Stimulated activated CD4-positive, alpha-beta T cell treated with anti-CD3 and anti-CD28 coated beads, Interleukin-15, amount 100 ng/mL, for 1 hour (primary cell): ENCODE measurements around the gene KRT33B.
"Not testable (repeated sequence)": the region's sequence is repeated elsewhere in the genome, so short reads cannot be mapped to it uniquely, and the experiment has no call there.

ENCODE experiments used
- DNase-seq, 2 donors: peaks; one replicate each; pipeline ENCODE4 v3.0.0-alpha.2; 2020; ENCODE audit warnings: low read depth in 1 of 2, low spot score in 1 of 2

The KRT33B gene

GRCh38 chr17:41369713-41370112 lies at the start of gene KRT33B:
Gene KRT33B, minus strand, starts transcription at chr17:41369813. Its CDS starts 63 bp downstream, at chr17:41369750.
- DNase-seq = no peak

DNA sequence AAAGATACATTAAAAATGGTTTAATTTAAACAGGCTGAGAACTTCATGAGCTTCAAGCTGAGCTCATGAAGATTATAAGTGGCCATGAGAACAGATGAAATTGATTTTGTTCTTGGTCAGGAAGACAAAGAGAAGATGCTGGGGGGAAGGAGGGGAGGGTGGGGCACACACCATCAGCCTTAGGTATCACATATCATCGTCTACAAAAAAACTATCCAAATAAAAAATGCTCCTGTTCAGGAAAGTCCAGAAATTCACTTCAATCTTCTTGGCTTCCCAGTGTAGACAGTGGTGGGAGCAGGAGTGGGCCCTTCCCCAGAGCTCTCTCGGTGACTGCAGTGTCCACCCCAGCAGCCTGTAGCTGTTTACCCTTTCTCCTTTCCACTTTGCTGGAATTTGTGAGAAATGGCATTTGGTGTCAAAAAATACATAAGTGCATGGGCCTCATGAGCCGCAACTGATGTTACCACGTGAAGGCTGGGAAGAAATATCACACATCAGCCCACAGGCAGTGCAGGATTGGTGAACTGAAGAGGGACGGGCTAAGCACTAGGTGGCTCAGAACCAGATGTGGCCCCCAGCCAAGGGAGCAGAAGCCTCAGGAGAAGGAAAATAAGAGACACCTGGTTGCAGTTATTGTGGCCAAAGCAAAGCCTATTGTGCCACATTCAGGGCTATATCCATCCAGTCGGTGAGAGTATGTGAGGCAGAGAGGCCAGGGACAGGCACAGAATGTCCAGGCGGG lies 48.7 kb upstream of the KRT33B start:
- no peak for DNase-seq

DNA sequence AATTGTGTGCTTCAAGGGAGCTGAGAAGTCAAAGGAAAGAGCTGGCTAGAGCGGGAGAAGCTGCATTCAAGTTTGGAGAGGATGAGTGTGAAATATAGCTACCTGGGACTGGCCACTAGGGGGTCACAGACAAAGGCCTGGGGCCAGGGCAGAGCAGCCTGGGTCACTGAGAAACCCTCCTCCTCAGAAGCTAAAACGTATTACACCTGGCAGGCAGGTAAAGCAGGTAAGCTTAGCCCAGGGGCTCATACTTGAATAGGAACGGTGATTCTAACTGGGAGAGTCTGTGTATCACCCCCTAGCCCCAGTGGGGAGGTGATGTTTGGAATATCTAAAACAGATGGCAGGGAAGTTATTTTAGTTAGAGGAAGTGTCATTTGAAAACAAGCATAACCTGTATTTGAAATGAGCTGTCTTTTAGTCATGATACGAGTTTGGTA lies 48.0 kb upstream of the KRT33B start:
- no peak for DNase-seq

DNA sequence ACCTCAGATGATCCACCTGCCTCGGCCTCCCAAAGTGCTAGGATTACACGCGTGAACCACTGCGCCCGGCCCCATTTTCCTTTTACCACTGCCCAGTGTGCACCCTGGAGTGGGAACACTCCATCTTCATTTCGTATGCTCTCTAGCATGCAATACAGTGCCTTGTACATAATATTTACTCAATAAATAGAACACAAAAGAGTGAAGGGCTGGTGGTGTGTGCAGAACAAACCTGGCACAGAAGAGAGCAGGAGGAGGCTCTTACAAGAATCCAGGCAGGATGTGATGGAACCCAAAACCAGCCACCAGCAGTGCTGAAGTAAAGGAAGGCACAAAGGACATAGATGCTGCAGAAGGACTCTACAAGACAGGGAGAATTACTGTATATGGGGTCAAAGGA lies 47.5 kb upstream of the KRT33B start:
- DNase-seq = no peak

DNA sequence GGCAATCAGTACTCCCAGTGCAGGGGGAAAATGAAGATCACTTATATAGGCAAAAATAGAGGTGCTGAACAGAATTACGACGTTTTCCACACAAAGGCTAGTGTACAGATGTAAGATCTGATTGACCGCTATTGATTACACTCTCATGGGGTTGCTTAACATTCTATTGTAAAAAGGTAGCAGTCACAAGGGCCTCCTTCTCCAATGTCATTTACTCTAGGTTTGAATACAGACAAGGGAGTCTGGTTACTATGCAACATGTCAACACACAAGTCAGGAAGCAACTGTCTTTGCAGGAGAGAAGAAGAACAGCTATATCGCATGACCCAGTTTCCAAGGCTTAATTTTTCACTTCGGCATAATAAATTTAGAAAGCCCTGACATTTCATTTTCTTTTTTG lies 46.9 kb upstream of the KRT33B start:
- DNase-seq = no peak

- DNase-seq = no peak
These were observed 46.3 kb upstream of the KRT33B start for GRCh38 chr17:41415833-41416335.

DNA sequence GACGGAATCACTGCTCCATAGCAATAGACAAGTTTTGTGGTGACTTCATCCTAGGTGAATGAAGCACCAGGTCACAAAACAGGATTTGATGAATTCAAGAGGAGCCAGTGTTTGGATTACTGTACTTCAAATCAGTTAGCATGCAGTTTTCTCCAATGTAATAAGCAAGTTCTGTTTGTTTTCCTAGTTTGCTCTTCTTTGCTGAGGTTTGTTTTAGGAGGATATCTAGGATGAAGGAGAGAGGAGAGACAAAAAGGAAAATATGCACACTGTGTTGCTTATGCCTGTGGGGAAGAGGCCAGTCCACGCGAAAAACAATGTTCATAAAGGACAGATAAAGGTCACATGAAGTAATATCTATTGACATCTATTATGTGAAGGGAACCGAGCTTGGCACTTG lies 45.8 kb upstream of the KRT33B start:
- no peak for DNase-seq

- DNase-seq = no peak
These were observed 44.4 kb upstream of the KRT33B start for GRCh38 chr17:41413982-41414381.

DNA sequence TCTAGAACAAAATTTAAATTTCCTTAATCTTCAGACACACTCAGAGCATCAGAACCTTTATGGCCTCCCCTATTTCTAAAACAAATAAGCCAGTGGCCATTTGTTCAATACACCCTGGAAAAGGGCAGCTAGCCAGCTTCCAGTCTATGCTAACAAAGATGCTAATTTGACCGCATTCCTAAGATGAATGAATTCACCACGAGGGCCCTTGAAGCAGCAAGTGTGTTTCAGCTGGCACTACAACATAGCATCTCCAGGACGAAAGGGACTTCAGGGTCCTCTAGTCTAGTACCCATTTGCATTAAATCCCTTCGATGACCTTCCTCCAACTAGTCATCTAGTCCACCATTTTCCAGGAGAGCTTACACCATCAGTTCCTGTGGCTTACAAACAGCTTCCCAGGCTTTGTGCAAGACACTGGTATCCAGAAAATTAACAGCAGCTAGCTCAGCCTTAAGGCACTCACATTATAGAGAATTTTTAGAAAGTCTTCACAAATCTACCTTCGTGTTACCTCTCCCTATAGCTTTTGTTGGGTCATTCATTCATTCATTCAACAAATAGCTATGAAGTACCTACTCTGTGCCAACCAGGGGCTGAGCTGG lies 43.8 kb upstream of the KRT33B start:
- no peak for DNase-seq

DNA sequence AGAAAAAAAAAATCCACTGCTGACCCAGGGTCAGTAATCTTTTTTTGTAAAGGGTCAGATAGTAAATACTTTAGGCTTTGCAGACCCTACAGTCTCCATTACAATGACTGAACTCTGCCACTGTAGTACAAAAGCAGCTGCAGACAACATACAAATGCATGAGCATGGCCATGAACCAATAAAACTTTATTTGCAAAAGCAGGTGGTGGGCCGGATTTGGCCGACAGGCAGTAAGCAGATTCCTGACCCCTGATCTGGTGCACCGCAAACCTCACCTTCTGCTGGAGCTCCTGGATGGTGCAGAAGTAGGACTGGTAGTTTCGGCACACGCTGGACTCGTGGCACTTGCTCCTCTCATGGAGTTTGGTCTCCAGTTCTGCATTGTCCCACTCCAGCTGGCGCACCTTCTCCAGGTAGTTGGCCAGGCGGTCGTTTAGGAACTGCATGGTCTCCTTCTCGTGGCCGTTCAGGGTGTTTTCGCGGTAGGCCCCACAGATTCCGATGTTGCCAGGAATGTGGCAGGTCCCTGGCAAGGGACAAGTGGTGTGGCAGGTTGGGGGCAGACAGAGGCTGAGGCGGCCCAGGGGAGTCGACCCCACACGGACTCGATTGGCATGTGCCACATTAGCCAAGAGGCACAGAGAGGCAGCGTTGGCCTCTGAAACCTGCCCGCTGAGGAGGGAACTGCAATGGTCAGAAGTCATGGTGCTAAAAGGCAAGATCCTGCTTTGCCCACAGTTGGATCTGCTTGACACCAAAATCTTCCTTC lies 41.6 kb upstream of the KRT33B start:
- DNase-seq = no peak

- no peak for DNase-seq
These were observed 37.6 kb upstream of the KRT33B start for GRCh38 chr17:41407226-41407625.

DNA sequence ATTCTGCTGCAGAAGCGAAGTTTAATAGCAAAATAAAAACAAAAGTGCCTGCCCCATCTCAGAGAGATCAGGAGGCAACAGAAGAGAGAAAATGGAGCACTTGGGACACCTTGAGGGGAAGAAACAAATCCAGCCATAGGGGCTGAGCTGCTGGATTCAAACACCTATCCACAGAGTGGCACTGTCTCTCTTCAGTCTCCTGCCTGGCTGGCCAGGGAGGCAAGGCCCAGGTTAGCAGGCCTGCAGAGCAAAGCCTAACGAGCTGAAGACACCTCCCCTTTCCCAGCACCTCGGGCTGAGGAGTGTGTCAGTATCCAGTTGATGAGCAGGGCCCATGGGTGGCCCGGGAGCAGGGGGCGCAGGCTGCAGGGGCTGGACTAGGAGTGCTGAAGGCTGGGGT lies 36.6 kb upstream of the KRT33B start:
- DNase-seq = no peak

DNA sequence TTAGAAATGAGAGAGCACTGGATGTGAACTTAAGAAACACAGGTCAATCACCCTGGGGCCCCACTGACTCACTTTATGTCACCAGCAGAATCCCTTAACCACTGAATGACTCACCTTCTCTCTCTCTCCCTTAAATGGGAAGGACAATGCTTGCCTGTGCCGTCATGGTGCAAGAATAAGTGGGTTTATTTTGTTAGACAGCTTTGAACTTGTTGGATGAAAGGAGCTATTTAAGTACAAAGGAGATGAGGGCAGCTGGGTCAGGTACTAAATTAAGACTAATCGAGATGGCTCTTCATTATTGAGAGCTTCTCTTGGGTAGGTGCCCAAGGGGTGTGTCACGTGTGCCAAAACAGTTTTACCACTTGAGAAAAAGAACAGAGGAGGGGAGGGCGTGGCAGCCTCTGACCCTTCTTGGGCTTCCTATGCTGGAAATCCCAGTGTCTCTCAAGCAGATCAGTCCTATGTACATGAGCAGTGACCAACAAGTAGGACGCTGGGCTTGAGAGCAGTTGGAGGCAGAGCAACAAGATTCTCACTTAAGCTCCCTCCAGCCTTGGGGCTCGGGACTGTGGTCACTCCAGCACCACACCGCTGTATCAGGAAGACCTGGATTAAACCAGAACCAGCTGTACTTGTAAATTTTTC lies 34.5 kb upstream of the KRT33B start:
- DNase-seq = no peak

DNA sequence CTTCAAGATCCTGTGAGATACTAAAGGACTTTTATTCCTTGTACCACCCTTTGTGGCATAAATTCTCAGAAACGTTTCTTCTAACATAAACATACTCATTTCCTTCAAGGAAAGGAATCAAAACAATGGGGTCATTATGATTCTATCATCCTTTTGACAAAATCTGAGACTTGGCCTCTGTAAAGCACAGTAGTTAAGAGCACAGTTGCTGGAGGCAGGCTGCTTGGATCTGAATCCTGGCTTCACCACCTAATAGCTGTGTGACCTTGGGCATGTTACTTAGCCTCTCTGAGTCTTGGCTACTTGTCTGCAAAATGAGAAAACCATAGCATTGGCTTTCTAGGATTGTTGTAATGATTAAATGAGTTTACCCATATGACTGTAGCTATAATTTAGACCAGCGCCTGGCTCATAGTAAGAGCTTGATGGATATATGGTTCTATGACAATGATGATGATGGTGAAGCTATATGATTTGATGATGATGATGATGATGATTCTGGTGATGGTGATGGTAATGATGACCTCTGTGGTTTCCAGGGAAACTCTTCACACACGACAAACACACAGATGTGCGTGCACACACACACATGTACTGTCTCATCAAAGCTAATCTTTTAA lies 33.9 kb upstream of the KRT33B start:
- no peak for DNase-seq

DNA sequence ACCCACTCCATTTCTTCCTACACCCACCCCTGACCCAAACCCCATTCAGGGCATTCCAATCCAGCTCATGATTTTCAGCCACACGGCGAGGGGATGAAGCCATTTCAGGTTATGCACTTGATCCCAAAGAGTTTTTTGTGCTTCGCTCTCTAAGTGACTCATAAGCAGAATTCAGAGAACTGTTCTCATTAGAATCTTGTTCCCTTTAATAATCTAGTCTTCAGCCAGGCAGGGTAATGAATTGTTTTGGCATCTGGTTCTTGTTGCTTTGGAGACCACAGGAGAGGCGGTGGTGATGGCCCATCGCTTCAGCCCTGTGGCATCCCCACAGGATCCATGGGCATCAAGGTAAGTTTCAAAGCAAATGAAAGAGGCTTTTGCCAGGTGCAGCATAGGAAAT lies 32.5 kb upstream of the KRT33B start:
- DNase-seq = no peak

GRCh38 chr17:41396996-41397660 lies 27.5 kb upstream of the KRT33B start, which contains the start of gene KRT31:
Gene KRT31, minus strand, starts transcription at chr17:41397608. Its CDS starts 69 bp downstream, at chr17:41397539.
- no peak for DNase-seq

DNA sequence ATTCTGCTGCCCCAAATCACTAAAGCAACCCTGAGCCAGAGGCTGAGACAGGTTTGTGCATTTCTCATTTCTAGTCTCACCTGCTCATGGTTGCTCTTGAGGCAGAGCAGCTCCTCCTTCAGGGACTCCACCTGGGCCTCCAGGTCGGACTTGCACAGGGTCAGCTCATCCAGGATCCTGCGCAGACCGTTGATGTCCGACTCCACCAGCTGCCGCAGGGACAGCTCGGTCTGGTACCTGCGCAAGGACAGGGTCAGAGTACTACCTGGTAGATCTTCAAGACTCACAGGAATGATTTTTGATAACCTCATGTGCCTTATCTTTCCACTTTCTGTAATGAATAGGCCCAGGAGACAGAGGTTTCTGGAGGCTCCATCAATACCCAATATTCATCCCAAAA lies 26.7 kb upstream of the KRT33B start:
- no peak for DNase-seq

DNA sequence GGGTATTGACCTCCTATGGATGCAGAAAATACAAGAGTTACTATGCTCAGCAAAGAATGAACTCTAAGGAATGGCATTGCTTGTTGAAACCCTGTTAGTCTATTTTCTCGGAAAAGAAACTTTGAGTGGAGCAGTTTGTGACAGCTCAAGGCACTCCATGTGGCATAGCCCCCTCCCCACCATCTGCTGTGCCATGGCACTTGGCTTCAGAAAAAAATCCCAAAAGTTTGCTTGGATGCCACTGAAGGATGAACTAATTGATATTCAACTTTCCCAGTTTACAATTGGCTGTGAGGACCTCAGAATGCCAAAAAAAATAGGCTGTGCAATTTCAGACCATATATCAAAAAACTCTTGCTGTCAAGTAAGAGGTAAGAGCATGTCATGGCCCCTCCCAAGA lies 26.0 kb upstream of the KRT33B start:
- DNase-seq = no peak

DNA sequence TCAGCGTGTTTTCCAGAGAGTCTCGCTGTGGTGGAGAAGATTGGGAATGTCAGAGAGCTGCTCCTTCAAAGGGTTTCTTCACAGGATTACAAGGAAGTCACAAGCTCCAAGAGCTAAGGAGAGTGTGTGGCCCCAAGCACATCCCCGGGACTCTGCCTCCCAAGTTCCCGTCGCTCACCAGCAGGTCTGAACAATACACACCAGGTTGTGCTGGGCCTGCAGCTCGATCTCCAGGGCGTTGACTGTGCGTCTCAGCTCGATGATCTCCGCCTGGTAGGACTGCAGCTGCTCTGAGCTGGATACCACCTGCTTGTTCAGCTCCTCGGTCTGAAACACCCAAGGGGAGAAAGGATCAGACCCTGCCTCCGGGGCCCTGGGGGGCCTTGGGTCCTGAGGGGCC lies 25.4 kb upstream of the KRT33B start:
- not testable (repeated sequence) for DNase-seq

- DNase-seq = no peak
These were observed 24.8 kb upstream of the KRT33B start for GRCh38 chr17:41394254-41394996.
